ENCODE measurements around the gene LSMEM2.

DNA sequence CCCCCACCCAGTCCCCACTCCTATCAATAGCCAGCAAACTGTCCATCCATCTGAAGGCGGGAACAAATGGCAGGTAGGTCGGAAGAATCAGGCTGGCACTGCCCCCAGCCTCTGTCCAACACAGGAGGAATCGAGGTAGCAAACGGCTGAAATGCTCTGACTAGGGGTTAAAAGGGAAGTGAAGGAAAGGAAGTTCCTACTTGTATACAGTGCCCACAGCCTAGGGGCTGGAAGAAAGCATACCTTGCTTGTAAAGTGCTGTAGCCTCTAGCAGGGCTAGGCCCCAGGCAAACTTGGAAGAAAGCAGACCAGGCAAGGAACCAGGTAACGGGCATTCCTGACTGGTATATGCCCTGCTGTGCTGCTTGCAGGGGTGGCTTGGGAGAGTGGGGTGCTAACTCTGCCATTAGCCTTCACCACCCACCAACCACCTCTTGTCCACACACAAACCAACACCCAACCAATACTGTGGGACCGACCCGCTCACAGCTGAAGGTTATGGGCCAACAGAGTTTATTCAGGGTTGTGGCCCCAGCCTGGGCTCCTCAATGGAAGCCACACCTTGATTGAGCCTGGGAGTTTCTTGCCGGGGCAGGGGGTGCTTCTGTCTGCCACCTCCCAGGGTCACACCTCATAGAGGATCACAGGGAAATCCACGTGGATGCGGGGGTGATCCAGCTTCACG, 46.8 kb downstream of the LSMEM2 start:
- TF ChIP-seq POLR2A (IDR thresholded peaks at IDR 0.05; ENCODE audit: low read length): no peak
- TF ChIP-seq GATA1 (IDR thresholded peaks at IDR 0.05; ENCODE audit: low read depth, low read length): no peak

Measured in erythroblast (primary cell).